CD14-positive monocyte (primary cell): Measurements from ENCODE around the gene MARCHF3. TPM values are rescaled to one million over a fixed set of nuclear protein-coding genes. Genes with fewer than 3 reads are reported as not detected.
A peak's percentile ranks its signal among the peaks of the same experiment; 100 is the strongest.
"Not testable (repeated sequence)": the region's sequence is repeated elsewhere in the genome, so short reads cannot be mapped to it uniquely, and the experiment has no call there.

Source experiments
- DNase-seq, 3 donors: peaks; one replicate each; pipeline ENCODE4 v3.0.0-alpha.2; 2011 to 2022
- H2AFZ ChIP-seq: 2 replicates; pipeline ENCODE4 v1.6.0; 2012; ENCODE audit warnings: mild to moderate bottlenecking, low read depth, low read length, inconsistent platforms; ENCODE audit not compliant: insufficient read depth, poor library complexity, severe bottlenecking
- H3K27ac ChIP-seq, 2 donors: 1 replicate in 1 of 2; 2 replicates in 1 of 2; pipeline ENCODE4 v1.5.1; 2012 to 2013; ENCODE audit warnings: low read length in 2 of 2, control low read depth in 1 of 2, inconsistent platforms in 1 of 2, low read depth in 1 of 2, mild to moderate bottlenecking in 1 of 2
- H3K27me3 ChIP-seq, 2 donors: one replicate each; pipeline versions ENCODE4 v1.6.0 to v1.6.1; 2011 to 2013; ENCODE audit warnings: low read length in 2 of 2; ENCODE audit not compliant: control insufficient read depth in 2 of 2, insufficient read depth in 2 of 2
- H3K36me3 ChIP-seq, 2 donors: replicated peaks in 1 of 2; 1 replicate in 1 of 2; 2 replicates in 1 of 2; pipeline versions ENCODE4 v1.5.1 to v1.6.1; 2012 to 2013; ENCODE audit warnings: low read length in 2 of 2, control low read depth in 1 of 2, inconsistent platforms in 1 of 2, mild to moderate bottlenecking in 1 of 2; ENCODE audit not compliant: insufficient read depth in 2 of 2, control insufficient read depth in 1 of 2
- H3K4me1 ChIP-seq, 2 donors: 1 replicate in 1 of 2; 2 replicates in 1 of 2; pipeline versions ENCODE4 v1.5.1 to v1.6.1; 2012 to 2013; ENCODE audit warnings: low read length in 2 of 2, control low read depth in 1 of 2, inconsistent platforms in 1 of 2, mild to moderate bottlenecking in 1 of 2, moderate library complexity in 1 of 2; ENCODE audit not compliant: insufficient read depth in 2 of 2, control insufficient read depth in 1 of 2
- H3K4me2 ChIP-seq: replicated peaks from 2 replicates; pipeline ENCODE3; 2012; ENCODE audit warnings: low read length, moderate library complexity, mild to moderate bottlenecking; ENCODE audit not compliant: poor library complexity, severe bottlenecking; ENCODE audit errors: extremely low read depth
- H3K4me3 ChIP-seq, 3 experiments: fragments of 200-600 bp in 1 of 3; sonication (generic) in 1 of 3; replicated peaks in 1 of 3; 1 replicate in 2 of 3; 2 replicates in 1 of 3; pipeline ENCODE4 v1.5.1; 2011 to 2013; ENCODE audit warnings: low read length in 3 of 3, mild to moderate bottlenecking in 3 of 3, control low read depth in 2 of 3, low read depth in 2 of 3, inconsistent platforms in 1 of 3, moderate library complexity in 1 of 3
- H3K79me2 ChIP-seq: 2 replicates; pipeline ENCODE4 v1.6.0; 2012; ENCODE audit warnings: mild to moderate bottlenecking, control low read depth, inconsistent platforms, low read length, moderate library complexity; ENCODE audit not compliant: insufficient read depth
- H3K9ac ChIP-seq: 2 replicates; pipeline ENCODE4 v1.6.0; 2017; ENCODE audit warnings: low read length, mild to moderate bottlenecking; ENCODE audit not compliant: insufficient read depth, poor library complexity, severe bottlenecking
- H3K9me3 ChIP-seq, 2 donors: replicated peaks in 1 of 2; 1 replicate in 1 of 2; 2 replicates in 1 of 2; pipeline versions ENCODE4 v1.5.1 to v1.6.1; 2012 to 2013; ENCODE audit warnings: low read length in 2 of 2, control low read depth in 1 of 2; ENCODE audit not compliant: control insufficient read depth in 1 of 2, insufficient read depth in 1 of 2
- H4K20me1 ChIP-seq: 2 replicates; pipeline ENCODE4 v1.6.0; 2012; ENCODE audit warnings: mild to moderate bottlenecking, low read length, control low read depth, moderate library complexity; ENCODE audit not compliant: insufficient read depth
- H3K27ac Mint-ChIP-seq, 7 donors: one replicate each; pipeline ENCODE4 v1.8.0; 2020; ENCODE audit warnings: mild to moderate bottlenecking in 7 of 7, mixed read lengths in 7 of 7, moderate library complexity in 6 of 7, inconsistent platforms in 2 of 7
- H3K27me3 Mint-ChIP-seq, 3 donors: one replicate each; pipeline ENCODE4 v1.8.0; 2021 to 2022; ENCODE audit warnings: low read depth in 3 of 3, mild to moderate bottlenecking in 3 of 3, mixed read lengths in 3 of 3, moderate library complexity in 3 of 3, inconsistent platforms in 1 of 3
- H3K36me3 Mint-ChIP-seq, 2 donors: one replicate each; pipeline ENCODE4 v1.8.0; 2020; ENCODE audit warnings: mixed read lengths in 2 of 2, inconsistent platforms in 1 of 2, mild to moderate bottlenecking in 1 of 2
- H3K4me1 Mint-ChIP-seq: one replicate; pipeline ENCODE4 v1.8.0; 2020; ENCODE audit warnings: mild to moderate bottlenecking, mixed read lengths
- H3K4me3 Mint-ChIP-seq, 2 donors: one replicate each; pipeline ENCODE4 v1.8.0; 2020; ENCODE audit warnings: mild to moderate bottlenecking in 2 of 2, mixed read lengths in 2 of 2, moderate library complexity in 1 of 2
- H3K9me3 Mint-ChIP-seq, 7 donors: one replicate each; pipeline ENCODE4 v1.8.0; 2020 to 2022; ENCODE audit warnings: mixed read lengths in 7 of 7, mild to moderate bottlenecking in 6 of 7, moderate library complexity in 6 of 7, inconsistent platforms in 2 of 7
- CTCF ChIP-seq: fragments of 200-600 bp; IDR thresholded peaks from one replicate; pipeline ENCODE4 v1.8.0; 2022; ENCODE audit warnings: antibody characterized with exemption, mild to moderate bottlenecking
- WGBS: methylation state at CpG from one replicate; pipeline ENCODE4 v1.1.5; 2013; ENCODE audit warnings: missing lambda C conversion rate; ENCODE audit not compliant: insufficient coverage; 5-methylcytosine and 5-hydroxymethylcytosine counted together
- intact Hi-C, 2 donors: fragments of 100-400 bp; cut with micrococcal nuclease; formaldehyde crosslinking; loops; one replicate each; pipeline versions ENCODE4 v1.15.0 to v1.15.1; 2023
- polyA plus RNA-seq, 3 donors: library from polyadenylated mRNA; depleted of rRNA in 1 of 3; unstranded in 2 of 3; stranded (reverse) in 1 of 3; fragments of 300-500 nt in 2 of 3; fragments of >200 nt in 1 of 3; fragmentation: Illumina TruSeq in 2 of 3; gene quantifications; 1 replicate in 2 of 3; 2 replicates in 1 of 3; pipeline ENCODE4 v1.2.3, GENCODE V29; 2012 to 2021

Gene MARCHF3
- polyA plus RNA-seq, 3 donors, result 0.88 to 1.6 (median 0.96) TPM

- H3K27me3 ChIP-seq, result no peaks in the 10 kb centered on the region
- H3K27ac Mint-ChIP-seq, result no peak overlapping the region
- H3K36me3 ChIP-seq, result no peaks in the 10 kb centered on the region
- no peak for DNase-seq
- no peaks in the 10 kb centered on the region for H3K27me3 Mint-ChIP-seq
- H3K4me3 Mint-ChIP-seq, result no peak overlapping the region
- peak overlapping the region in 1 of 2 donors; percentile 70 for H3K27ac ChIP-seq
- peaks cover 6 to 9% of the 10 kb centered on the region in 2 donors for H3K4me1 ChIP-seq
- H3K9me3 ChIP-seq, result no peaks in the 10 kb centered on the region
- no peaks in the 10 kb centered on the region for H4K20me1 ChIP-seq
- H3K9ac ChIP-seq, result no peak overlapping the region
- no peaks in the 10 kb centered on the region for H3K79me2 ChIP-seq
- H3K9me3 Mint-ChIP-seq, result peaks cover 0 to 2% (median 0%) of the 10 kb centered on the region in 7 donors
- peaks cover under 1 to 19% of the 10 kb centered on the region in 2 donors for H3K36me3 Mint-ChIP-seq
- intact Hi-C loops, result no loop called here
- no peak for TF ChIP-seq CTCF
- H2AFZ ChIP-seq, result no peak overlapping the region
- no peak overlapping the region for H3K4me2 ChIP-seq
- peaks cover 36% of the 10 kb centered on the region for H3K4me1 Mint-ChIP-seq
- H3K4me3 ChIP-seq, result no peak overlapping the region
Observed at GRCh38 chr5:126846344-126846743, 184.0 kb downstream of the MARCHF3 start.

- peak overlapping the region; percentile 70 for H3K4me2 ChIP-seq
- H3K79me2 ChIP-seq, H3K9ac ChIP-seq, H3K36me3 ChIP-seq, H3K9me3 Mint-ChIP-seq, H3K9me3 ChIP-seq, H3K4me1 ChIP-seq, intact Hi-C loops, H4K20me1 ChIP-seq, H3K27me3 ChIP-seq, H3K27me3 Mint-ChIP-seq: not testable (repeated sequence)
- peak overlapping the region; percentile 25 to 70 for H3K27ac ChIP-seq
- H2AFZ ChIP-seq, result peak overlapping the region; percentile 65
- peak overlapping the region in 2 of 3 experiments; percentile 4 to 52 for H3K4me3 ChIP-seq
- Mint-ChIP-seq H3K4me3 (peak overlapping the region; percentile 43 to 77), H3K36me3 (peaks cover 6 to 22% of the 10 kb centered on the region in 2 donors), H3K4me1 (peaks cover 36% of the 10 kb centered on the region), H3K27ac (peak overlapping the region; percentile 60 to 90 (median 86))
- WGBS, result 5% methylated on average over 12 of the region's 14 CpGs
- peak; percentile 46 to 54 (median 52) for DNase-seq
Observed at GRCh38 chr5:126845470-126846070, 184.8 kb downstream of the MARCHF3 start.

- H3K27ac ChIP-seq, result not testable (repeated sequence)
Observed at GRCh38 chr5:126843375-126843774, 187.0 kb downstream of the MARCHF3 start.

GRCh38 chr5:126839407-126839806, 191.0 kb downstream of the MARCHF3 start:
- H3K27ac ChIP-seq, intact Hi-C loops, H3K4me1 ChIP-seq, H3K4me3 ChIP-seq, H2AFZ ChIP-seq, H3K4me2 ChIP-seq, DNase-seq, H3K4me3 Mint-ChIP-seq, H3K27me3 Mint-ChIP-seq, H3K9ac ChIP-seq, H3K9me3 Mint-ChIP-seq, H3K9me3 ChIP-seq, H3K27me3 ChIP-seq, H4K20me1 ChIP-seq, H3K4me1 Mint-ChIP-seq: not testable (repeated sequence)
- Mint-ChIP-seq H3K27ac (peak overlapping the region; percentile 3 to 73 (median 46)), H3K36me3 (peaks cover 51 to 62% of the 10 kb centered on the region in 2 donors)
- H3K36me3 ChIP-seq, result peaks cover 28 to 50% of the 10 kb centered on the region in 2 donors
- WGBS, result 96% methylated on average over 5 of the region's 7 CpGs
- H3K79me2 ChIP-seq, result peaks cover 15% of the 10 kb centered on the region

More at GRCh38 chr5:126843375-126843774, 187.0 kb downstream of the MARCHF3 start:
- H3K4me1 ChIP-seq, H3K4me3 Mint-ChIP-seq, H3K9ac ChIP-seq, H3K79me2 ChIP-seq, H2AFZ ChIP-seq, H4K20me1 ChIP-seq, DNase-seq, H3K4me3 ChIP-seq, H3K4me2 ChIP-seq, H3K9me3 ChIP-seq, H3K27me3 ChIP-seq, intact Hi-C loops, H3K9me3 Mint-ChIP-seq, H3K27me3 Mint-ChIP-seq: not testable (repeated sequence)
- H3K27ac Mint-ChIP-seq, result peak overlapping the region; percentile 7 to 84 (median 58)
- peaks cover 31% of the 10 kb centered on the region for H3K4me1 Mint-ChIP-seq
- peaks cover 3 to 10% of the 10 kb centered on the region in 2 donors for H3K36me3 ChIP-seq
- WGBS, result 94% methylated on average over 6 of the region's 11 CpGs
- H3K36me3 Mint-ChIP-seq, result peaks cover 18 to 36% of the 10 kb centered on the region in 2 donors
